ENCODE data around the gene P2RX6. TPM values are rescaled to one million over a fixed set of nuclear protein-coding genes. Genes with fewer than 3 reads are reported as not detected.
"Not testable (repeated sequence)": the region's sequence is repeated elsewhere in the genome, so short reads cannot be mapped to it uniquely, and the experiment has no call there.

The P2RX6 gene
- total RNA-seq, 1 donor from 2014 or later: 0.59 TPM

DNA sequence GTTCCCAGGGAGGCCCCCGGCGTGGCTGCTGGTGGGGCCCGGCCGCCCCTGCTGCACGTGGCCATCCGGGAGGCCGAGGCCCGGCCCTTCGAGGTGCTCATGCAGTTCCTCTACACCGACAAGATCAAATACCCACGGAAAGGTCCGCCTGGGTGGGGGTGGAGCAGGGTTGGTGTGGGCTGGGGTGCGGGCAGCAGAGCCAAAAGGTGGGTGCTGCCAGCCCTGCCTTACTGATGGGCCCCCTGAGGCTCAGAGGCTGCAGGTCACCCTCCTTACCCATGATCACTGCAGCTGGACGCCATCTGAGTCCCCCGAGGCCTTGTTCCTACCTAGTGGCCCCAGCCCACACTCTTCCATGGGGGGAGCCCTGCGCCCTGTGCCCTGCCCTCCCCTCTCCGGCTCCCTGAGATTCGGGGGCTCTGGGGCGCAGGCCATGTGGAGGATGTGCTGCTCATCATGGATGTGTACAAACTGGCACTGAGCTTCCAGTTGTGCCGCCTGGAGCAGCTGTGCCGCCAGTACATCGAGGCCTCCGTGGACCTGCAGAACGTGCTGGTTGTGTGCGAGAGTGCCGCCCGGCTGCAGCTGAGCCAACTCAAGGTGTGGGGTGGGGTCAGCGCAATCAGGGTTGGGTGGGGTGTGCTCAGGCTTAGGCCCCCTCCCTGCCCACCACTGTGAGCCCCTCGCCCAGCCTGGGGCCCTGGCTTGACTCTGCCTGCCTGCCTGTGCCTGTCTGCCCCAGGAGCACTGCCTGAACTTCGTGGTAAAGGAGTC is 20.6 kb upstream of the P2RX6 start:
- no peak for DNase-seq

GRCh38 chr22:20994902-20995241 is 20.1 kb upstream of the P2RX6 start:
- no peak for DNase-seq

- DNase-seq: no peak
These were observed 19.5 kb upstream of the P2RX6 start for GRCh38 chr22:20995329-20996030.

DNA sequence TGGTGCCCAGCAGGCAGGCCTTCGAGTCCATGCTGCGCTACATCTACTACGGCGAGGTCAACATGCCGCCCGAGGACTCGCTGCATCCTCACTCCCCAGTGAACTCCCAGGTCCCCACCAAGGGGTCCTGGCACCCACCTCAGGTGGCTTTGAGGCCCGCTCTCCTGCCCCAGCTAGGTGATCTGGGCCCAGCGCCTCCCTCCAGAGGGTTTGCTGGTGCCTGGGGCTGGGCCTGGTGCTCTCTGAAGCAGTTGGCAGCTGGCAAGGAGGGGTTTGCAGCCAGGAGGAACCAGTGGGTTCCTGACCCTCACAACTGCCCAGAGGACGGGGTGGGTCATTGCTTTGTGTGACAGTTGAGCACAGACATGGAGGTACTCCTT is 18.9 kb upstream of the P2RX6 start:
- no peak for DNase-seq

DNA sequence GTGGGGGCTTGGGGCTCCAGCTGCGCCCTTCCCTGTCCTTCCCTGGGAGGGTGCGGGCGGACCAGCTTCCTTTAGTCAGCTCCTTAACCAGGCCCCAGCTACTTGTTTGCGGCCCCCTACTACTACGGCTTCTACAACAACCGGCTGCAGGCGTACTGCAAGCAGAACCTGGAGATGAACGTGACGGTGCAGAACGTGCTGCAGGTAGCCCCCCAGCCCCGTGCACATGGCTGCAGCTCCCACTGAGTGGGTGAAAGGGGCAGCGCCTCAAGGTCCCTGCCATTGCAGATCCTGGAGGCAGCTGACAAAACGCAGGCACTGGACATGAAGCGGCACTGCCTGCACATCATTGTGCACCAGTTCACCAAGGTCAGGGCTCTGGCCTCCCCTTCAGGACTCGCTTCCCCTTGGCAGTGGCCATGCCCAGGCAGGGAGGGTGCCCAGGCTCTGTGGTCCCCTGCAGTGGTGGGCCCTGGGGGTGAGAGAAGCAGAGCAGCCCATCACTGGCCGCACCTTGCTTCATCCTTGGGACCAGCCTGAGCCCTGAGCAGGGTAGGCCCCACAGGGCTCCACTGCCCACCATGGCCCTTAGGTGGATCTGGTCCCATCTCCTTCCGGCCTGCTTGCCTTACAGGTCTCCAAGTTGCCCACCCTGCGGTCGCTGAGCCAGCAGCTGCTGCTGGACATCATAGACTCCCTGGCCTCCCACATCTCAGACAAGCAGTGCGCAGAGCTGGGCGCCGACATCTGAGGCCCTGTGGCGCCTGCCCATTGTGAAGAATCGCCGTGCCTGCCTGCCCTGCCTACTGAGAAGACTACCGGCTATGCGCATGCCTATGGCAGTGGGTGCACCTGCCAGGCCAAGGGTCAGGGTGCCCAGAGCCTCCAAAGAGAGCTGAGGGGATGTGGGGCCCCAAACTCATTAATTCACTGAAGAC is 18.1 kb upstream of the P2RX6 start:
- no peak for DNase-seq

DNA sequence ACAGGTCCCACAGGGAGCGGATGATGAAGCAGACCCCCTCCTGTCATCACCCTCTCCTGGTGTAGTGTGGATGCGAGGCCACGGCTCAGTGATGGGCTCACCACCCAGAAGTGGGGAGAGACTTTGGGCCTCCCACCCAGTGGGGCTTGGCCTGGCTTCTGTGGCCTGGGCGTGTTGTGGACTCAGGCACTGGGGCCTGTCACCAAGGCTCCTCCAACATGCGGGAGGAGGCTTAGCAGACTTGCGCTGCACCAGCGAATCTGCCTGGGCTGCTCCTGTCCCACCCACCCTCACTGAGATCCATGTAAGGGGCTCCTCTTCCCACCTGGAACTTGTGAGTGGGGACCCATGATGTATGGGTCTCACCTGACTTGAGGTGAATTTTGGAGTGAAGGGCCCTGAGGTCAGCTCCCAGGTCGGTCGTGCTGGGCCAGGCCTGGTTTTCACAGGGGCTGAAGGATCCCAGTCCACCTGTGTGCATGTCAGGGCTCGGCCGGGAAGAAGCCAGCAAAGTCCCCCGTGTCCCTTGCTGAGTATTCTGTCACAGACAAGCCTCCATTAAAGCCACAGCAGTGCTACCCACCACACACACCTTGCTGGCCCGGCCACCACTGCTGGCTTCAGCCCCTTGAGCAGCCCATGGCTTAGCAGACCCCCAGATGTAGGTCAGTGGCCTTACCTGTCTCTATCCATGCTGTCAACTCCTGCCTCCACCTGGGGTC is 17.3 kb upstream of the P2RX6 start:
- DNase-seq: no peak

DNA sequence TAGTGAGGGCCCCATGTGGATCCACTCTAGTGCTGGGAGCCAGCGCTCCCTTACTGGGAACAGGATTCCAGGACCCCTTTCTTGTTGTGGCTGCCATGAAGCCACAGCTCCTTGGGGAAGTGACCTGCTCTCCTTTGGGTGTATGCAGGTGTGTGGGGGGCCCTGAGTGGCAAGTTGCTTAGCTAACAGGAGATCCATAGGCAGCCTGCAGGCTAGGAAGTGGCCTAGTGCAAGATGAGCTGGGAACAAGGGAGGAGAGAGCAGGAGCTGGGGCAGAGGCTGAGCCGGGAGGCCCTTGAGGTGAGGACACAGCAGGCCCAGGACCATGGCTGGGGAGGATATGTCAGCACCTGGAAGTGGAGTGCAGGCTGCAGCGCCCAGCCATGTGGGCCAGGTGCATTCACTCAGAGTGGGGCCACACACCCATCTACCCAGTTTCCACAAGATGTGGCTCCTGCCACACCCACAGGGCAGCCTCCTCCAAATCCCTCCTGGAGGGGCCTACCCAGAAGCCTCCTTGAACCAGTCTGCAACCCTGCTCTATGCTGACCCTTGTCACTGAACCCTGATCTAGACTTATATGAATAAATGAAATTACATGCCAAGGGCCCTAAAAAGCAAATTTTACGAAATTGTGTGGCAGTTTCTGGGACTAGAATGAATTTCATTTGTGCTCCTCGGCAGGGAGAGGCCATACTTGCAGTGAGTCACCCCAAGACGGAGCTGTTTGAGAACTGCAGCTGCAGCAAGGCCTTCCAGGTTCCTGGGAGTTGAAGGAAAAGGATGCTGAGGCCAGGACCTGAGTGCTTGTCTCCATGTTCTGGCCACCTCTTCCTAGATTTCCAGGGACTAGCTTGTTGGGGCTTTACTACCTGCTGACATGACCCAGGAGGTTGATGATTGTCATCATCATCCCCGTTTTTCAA is 16.3 kb upstream of the P2RX6 start:
- no peak for DNase-seq

GRCh38 chr22:20999350-21000206 is 15.4 kb upstream of the P2RX6 start:
- DNase-seq: no peak

- DNase-seq: no peak
These were observed 14.6 kb upstream of the P2RX6 start for GRCh38 chr22:21000207-21000986.

DNA sequence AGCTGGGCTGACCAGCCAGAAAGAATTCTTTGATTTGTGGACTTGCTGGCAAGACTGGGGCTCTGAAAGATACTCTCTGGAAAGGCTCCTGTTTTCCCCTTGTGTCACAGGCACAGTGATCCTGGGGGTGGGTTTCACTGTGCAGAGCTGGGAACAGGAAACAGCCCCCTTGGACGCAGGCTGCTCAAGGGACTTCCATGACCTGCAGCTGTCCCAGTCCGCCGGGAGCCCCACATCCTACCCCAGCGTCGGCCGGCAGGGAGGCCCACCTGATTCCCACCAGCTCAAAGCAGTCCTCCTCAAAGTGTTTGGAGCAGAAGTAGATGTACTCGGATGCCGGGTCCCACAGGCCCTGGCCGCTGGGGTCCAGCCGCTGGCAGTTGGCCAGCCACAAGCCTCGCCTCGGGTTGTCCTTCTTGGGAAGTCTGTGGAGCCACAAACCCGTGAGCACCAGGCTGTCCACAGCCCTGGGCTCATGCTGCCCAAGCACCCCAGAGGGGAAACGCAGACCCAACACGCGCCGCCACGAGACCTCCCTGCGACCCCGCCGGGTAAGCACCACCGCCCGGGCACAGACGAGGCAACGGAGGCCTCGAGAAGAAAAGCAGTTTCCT is 13.9 kb upstream of the P2RX6 start:
- peak; percentile 70 for DNase-seq

GRCh38 chr22:21001601-21002325 is 13.2 kb upstream of the P2RX6 start, which contains the start of gene THAP7:
TSS of gene THAP7 (minus strand) at chr22:21002118. CDS start at chr22:21001911, 207 bp downstream.
- DNase-seq: peak; percentile 96

DNA sequence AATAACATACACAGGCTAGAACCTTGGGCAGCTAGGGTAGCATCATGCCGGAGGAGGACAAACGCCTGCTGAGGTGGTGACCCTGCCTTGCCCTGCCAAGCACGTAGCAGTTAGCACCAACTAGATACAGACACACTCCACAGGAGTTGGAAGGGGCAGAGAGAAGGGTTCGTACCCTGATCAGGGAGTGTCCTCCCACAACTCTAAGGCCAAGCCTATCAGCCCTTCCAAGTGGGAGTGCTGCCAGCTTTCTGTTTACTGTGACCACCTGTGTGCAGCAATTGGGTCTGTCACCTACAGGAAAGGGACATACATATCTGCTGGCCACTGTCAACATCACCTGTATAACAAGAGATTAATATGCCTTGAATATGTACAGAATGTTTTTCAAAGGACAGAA is 11.2 kb upstream of the P2RX6 start:
- DNase-seq: no peak

GRCh38 chr22:21009208-21009607 is 5.8 kb upstream of the P2RX6 start:
- DNase-seq: not testable (repeated sequence)

DNA sequence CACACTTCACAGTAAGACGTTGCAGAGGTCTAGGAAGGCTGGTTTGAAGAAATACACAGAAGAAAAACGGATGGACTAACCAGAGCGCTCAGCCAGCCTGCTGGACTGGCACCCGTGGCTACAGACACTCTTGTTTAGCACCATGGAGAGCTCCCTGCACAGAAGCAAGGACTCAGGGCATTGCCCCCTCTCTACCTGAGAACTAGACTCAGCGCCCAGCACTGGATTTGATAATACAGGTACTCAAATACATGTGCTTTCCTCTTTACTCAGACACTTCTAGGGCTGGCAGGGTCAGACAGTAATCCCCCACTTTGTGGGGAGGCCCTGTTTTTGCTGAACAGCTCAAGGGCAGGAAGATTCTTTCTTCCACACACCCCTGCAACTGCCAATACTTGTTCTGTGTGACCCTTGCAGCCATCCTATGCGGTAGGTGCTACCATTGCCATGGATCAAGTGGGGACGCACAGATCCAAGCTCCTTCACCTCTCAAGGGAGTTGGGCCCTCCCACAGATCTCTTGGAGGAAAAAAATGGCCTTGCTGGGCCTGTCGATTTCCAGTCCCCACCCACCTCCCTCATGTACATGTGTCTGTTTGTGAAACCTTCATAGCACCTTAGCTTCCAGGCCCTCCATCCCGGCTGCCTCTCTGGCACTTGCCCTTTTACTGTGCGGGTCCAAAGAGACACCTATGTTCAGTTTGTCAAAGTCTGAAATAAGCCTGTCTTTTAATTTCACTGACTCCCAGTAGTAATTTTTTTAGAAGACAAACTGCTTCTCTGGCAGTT is 5.1 kb upstream of the P2RX6 start:
- DNase-seq: no peak

DNA sequence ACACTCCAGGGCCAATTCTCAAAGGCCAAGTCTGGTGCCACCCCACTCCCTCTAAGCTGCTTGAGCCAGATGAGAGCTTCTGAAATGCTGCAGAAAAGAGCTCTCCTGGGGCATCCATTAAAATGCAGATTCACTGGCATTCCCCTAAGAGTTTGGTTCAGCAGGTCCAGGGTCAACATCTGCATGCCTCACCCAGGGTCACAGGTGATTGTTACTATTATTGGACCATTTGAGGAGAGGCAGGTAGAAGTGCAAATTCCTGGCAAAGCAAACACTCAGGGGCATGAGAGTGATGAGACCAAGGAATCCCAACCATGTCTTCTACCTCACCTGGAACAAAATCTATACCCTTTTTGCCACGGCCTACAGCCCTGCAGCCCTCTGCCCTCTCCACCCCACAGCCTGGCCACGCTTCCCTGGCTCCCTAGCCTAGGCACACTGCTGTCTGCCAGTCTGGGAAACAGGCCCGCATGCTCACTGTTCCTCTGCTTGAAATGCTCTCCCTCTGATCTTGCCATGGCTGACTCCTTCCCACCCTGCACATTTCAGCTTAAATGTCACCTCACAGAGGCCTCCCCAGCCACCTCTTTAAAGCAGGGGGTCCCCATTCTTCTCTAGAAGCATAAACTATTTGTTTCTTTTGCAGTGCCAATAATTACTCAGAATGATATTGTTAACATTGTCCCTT is 4.4 kb upstream of the P2RX6 start:
- DNase-seq: no peak

Data from skin of body (tissue), 2 donors.